Measurements from ENCODE around the gene FLRT1. TPM values are rescaled to one million over a fixed set of nuclear protein-coding genes. Genes with fewer than 3 reads are reported as not detected.

Gene FLRT1
- total RNA-seq, 1 experiment from 2014 or later, result 0.44 TPM

- H3K36me3 ChIP-seq (ENCODE audit: low read depth), result no peaks in the 10 kb centered on the region
- no peaks in the 10 kb centered on the region for H3K9me3 ChIP-seq (ENCODE audit: insufficient read depth, low read depth)
- no peaks in the 10 kb centered on the region for H3K4me1 ChIP-seq (replicated peaks; ENCODE audit: insufficient read depth)
- BruUV-seq (replicated peaks), result no TSS peak
- no peak for DNase-seq
- H2AFZ ChIP-seq, result no peak overlapping the region
- H3K27ac ChIP-seq, result no peak overlapping the region
- peaks cover 50% of the 10 kb centered on the region for H4K20me1 ChIP-seq (ENCODE audit: insufficient read depth)
- no peaks in the 10 kb centered on the region for H3K27me3 ChIP-seq (ENCODE audit: insufficient read depth, low read depth)
- CTCF ChIA-PET, result no interaction called here
- H3K9me2 ChIP-seq (ENCODE audit: insufficient read depth), result no peaks in the 10 kb centered on the region
- POLR2A ChIA-PET (ENCODE audit: unreplicated experiment), result no interaction called here
- H3K4me3 ChIP-seq, result no peak overlapping the region
- no peaks in the 10 kb centered on the region; the same call in 1 of the 2 replicates for H3F3A ChIP-seq (ENCODE audit: insufficient read depth, low read depth)
- intact Hi-C loops (cut with micrococcal nuclease; ENCODE audit: unreplicated experiment), result no loop called here
- H3K79me2 ChIP-seq (ENCODE audit: low read depth), result no peaks in the 10 kb centered on the region
- TF ChIP-seq EZH2 (IDR thresholded peaks at IDR 0.05; ENCODE audit: low read depth), result no peak
- TF ChIP-seq CTCF (conservative IDR thresholded peaks at IDR 0.05), result no peak
- no peak overlapping the region for H3K4me2 ChIP-seq
Measured at GRCh38 chr11:64070314-64070681, 34.6 kb downstream of the FLRT1 start.

GRCh38 chr11:64071849-64072248 lies 36.1 kb downstream of the FLRT1 start:
- Histone ChIP-seq H4K20me1 (ENCODE audit: insufficient read depth) (peaks cover 53% of the 10 kb centered on the region), H3K4me3 (no peak overlapping the region), H3K27me3 (ENCODE audit: insufficient read depth, low read depth) (no peaks in the 10 kb centered on the region), H3K27ac (no peak overlapping the region), H3K9me3 (ENCODE audit: insufficient read depth, low read depth) (no peaks in the 10 kb centered on the region), H2AFZ (no peak overlapping the region), H3K36me3 (ENCODE audit: low read depth) (no peaks in the 10 kb centered on the region), H3K9me2 (ENCODE audit: insufficient read depth) (no peaks in the 10 kb centered on the region), H3K79me2 (ENCODE audit: low read depth) (no peaks in the 10 kb centered on the region), H3K4me1 (replicated peaks; ENCODE audit: insufficient read depth) (no peaks in the 10 kb centered on the region), H3F3A (ENCODE audit: insufficient read depth, low read depth) (no peaks in the 10 kb centered on the region; the same call in 1 of the 2 replicates), H3K4me2 (no peak overlapping the region)
- POLR2A ChIA-PET (ENCODE audit: unreplicated experiment), result interaction anchor here (0.6 kb wide), 1 partner anchor 845 kb away, joined by 6 read pairs; no protein-coding TSS in a partner anchor
- intact Hi-C loops (cut with micrococcal nuclease; ENCODE audit: unreplicated experiment), result no loop called here
- no peak for DNase-seq
- BruUV-seq (replicated peaks), result no TSS peak
- CTCF ChIA-PET, result no interaction called here
- no peak for TF ChIP-seq CTCF (conservative IDR thresholded peaks at IDR 0.05)
- TF ChIP-seq EZH2 (IDR thresholded peaks at IDR 0.05; ENCODE audit: low read depth), result no peak

GRCh38 chr11:64072403-64072802 lies 36.7 kb downstream of the FLRT1 start:
- Histone ChIP-seq H3K4me1 (replicated peaks; ENCODE audit: insufficient read depth) (no peaks in the 10 kb centered on the region), H3K4me2 (no peak overlapping the region), H3F3A (ENCODE audit: insufficient read depth, low read depth) (no peaks in the 10 kb centered on the region; the same call in 1 of the 2 replicates), H3K9me2 (ENCODE audit: insufficient read depth) (no peaks in the 10 kb centered on the region), H4K20me1 (ENCODE audit: insufficient read depth) (peaks cover 51% of the 10 kb centered on the region), H2AFZ (no peak overlapping the region), H3K27ac (no peak overlapping the region), H3K9me3 (ENCODE audit: insufficient read depth, low read depth) (no peaks in the 10 kb centered on the region), H3K27me3 (ENCODE audit: insufficient read depth, low read depth) (no peaks in the 10 kb centered on the region), H3K4me3 (no peak overlapping the region), H3K79me2 (ENCODE audit: low read depth) (no peaks in the 10 kb centered on the region), H3K36me3 (ENCODE audit: low read depth) (no peaks in the 10 kb centered on the region)
- no TSS peak for BruUV-seq (replicated peaks)
- DNase-seq, result no peak
- CTCF ChIA-PET, result no interaction called here
- POLR2A ChIA-PET (ENCODE audit: unreplicated experiment), result interaction anchor here (0.6 kb wide), 1 partner anchor 846 kb away, joined by 6 read pairs; no protein-coding TSS in a partner anchor
- no peak for TF ChIP-seq EZH2 (IDR thresholded peaks at IDR 0.05; ENCODE audit: low read depth)
- intact Hi-C loops (cut with micrococcal nuclease; ENCODE audit: unreplicated experiment), result no loop called here

GRCh38 chr11:64072871-64073270 lies 37.1 kb downstream of the FLRT1 start:
- ChIA-PET CTCF (no interaction called here), POLR2A (ENCODE audit: unreplicated experiment) (interaction anchor here (0.5 kb wide), 1 partner anchor 29 kb away, joined by 3 read pairs; no protein-coding TSS in a partner anchor)
- intact Hi-C loops (cut with micrococcal nuclease; ENCODE audit: unreplicated experiment), result no loop called here
- no peaks in the 10 kb centered on the region for H3K4me1 ChIP-seq (replicated peaks; ENCODE audit: insufficient read depth)
- H2AFZ ChIP-seq, result no peak overlapping the region
- no peak for DNase-seq
- H3K9me2 ChIP-seq (ENCODE audit: insufficient read depth), result no peaks in the 10 kb centered on the region
- no peak overlapping the region for H3K27ac ChIP-seq
- BruUV-seq (replicated peaks), result no TSS peak
- H3K9me3 ChIP-seq (ENCODE audit: insufficient read depth, low read depth), result no peaks in the 10 kb centered on the region
- no peak for TF ChIP-seq EZH2 (IDR thresholded peaks at IDR 0.05; ENCODE audit: low read depth)
- TF ChIP-seq CTCF (conservative IDR thresholded peaks at IDR 0.05), result no peak
- H3K27me3 ChIP-seq (ENCODE audit: insufficient read depth, low read depth), result no peaks in the 10 kb centered on the region
- H3K4me2 ChIP-seq, result no peak overlapping the region
- H3K79me2 ChIP-seq (ENCODE audit: low read depth), result no peaks in the 10 kb centered on the region
- no peaks in the 10 kb centered on the region for H3K36me3 ChIP-seq (ENCODE audit: low read depth)
- no peaks in the 10 kb centered on the region; the same call in 1 of the 2 replicates for H3F3A ChIP-seq (ENCODE audit: insufficient read depth, low read depth)
- no peak overlapping the region for H3K4me3 ChIP-seq
- H4K20me1 ChIP-seq (ENCODE audit: insufficient read depth), result peaks cover 51% of the 10 kb centered on the region
